SK-N-SH (cell line): ENCODE data around the gene PERCC1. TPM values are rescaled to one million over a fixed set of nuclear protein-coding genes. Genes with fewer than 3 reads are reported as not detected.

Experiments used
- CTCF ChIA-PET: fragments of 300-600, 350-600 bp; formaldehyde crosslinking; extraction: SDS; loops from one replicate; lab custom pipeline; 2021; lab: Yijun Ruan, JAX
- POLR2A ChIA-PET: fragments of 350-600 bp; sonication (Branson Sonifier 250); formaldehyde crosslinking; extraction: SDS; loops from one replicate; lab custom pipeline; 2020; ENCODE audit warnings: antibody characterized with exemption, inconsistent platforms; lab: Yijun Ruan, JAX
- DNase-seq: peaks from one replicate; pipeline ENCODE4 v3.0.0; 2012
- H2AFZ ChIP-seq: fragments of 200-600 bp; sonication (generic); 2 replicates; pipeline ENCODE4 v1.8.1; 2016; ENCODE audit warnings: antibody characterized with exemption, mild to moderate bottlenecking, low read depth
- H3F3A ChIP-seq: fragments of 200-600 bp; sonication (generic); replicated peaks from 2 replicates; pipeline ENCODE3; 2016; ENCODE audit warnings: antibody characterized with exemption, mild to moderate bottlenecking; ENCODE audit not compliant: insufficient read depth
- H3K27ac ChIP-seq, 2 experiments: fragments of 200-500 bp in 1 of 2; fragments of 200-600 bp in 1 of 2; sonication (Bioruptor generic) in 1 of 2; sonication (generic), shearing (Covaris generic) in 1 of 2; 2 replicates each; pipeline versions ENCODE4 v1.5.1 to v1.6.1; 2014 to 2016; ENCODE audit warnings: low read depth in 2 of 2, inconsistent platforms in 1 of 2, low read length in 1 of 2, mild to moderate bottlenecking in 1 of 2, mixed read lengths in 1 of 2
- H3K27me3 ChIP-seq: fragments of 200-600 bp; sonication (generic), shearing (Covaris generic); 2 replicates; pipeline ENCODE4 v1.6.1; 2016; ENCODE audit warnings: mixed run types; ENCODE audit not compliant: insufficient read depth
- H3K36me3 ChIP-seq, 2 experiments: fragments of 200-500 bp in 1 of 2; fragments of 200-600 bp in 1 of 2; sonication (Bioruptor generic) in 1 of 2; sonication (generic) in 1 of 2; replicated peaks in 1 of 2; 2 replicates each; pipeline versions ENCODE3 to v1.5.1; 2014 to 2016; ENCODE audit warnings: low read length in 1 of 2, mild to moderate bottlenecking in 1 of 2; ENCODE audit not compliant: insufficient read depth in 2 of 2, control insufficient read depth in 1 of 2
- H3K4me1 ChIP-seq, 2 experiments: fragments of 200-500 bp in 1 of 2; fragments of 200-600 bp in 1 of 2; sonication (Bioruptor generic) in 1 of 2; sonication (generic), shearing (Covaris generic) in 1 of 2; 2 replicates each; pipeline versions ENCODE4 v1.5.1 to v1.6.1; 2014 to 2016; ENCODE audit warnings: low read depth in 1 of 2, low read length in 1 of 2, mixed run types in 1 of 2; ENCODE audit not compliant: insufficient read depth in 2 of 2, control insufficient read depth in 1 of 2
- H3K4me2 ChIP-seq: fragments of 200-600 bp; sonication (generic), shearing (Covaris generic); 2 replicates; pipeline ENCODE4 v1.6.1; 2017; ENCODE audit warnings: mixed run types
- H3K4me3 ChIP-seq, 2 experiments: fragments of 200-500 bp in 1 of 2; fragments of 200-600 bp in 1 of 2; sonication (Bioruptor generic) in 1 of 2; sonication (generic), shearing (Covaris generic) in 1 of 2; 2 replicates each; pipeline versions ENCODE4 v1.5.1 to v1.8.1; 2014 to 2016; ENCODE audit warnings: low read depth in 2 of 2, inconsistent platforms in 1 of 2, low read length in 1 of 2, mild to moderate bottlenecking in 1 of 2, mixed read lengths in 1 of 2, moderate library complexity in 1 of 2
- H3K79me2 ChIP-seq: fragments of 200-600 bp; sonication (generic); 2 replicates; pipeline ENCODE4 v1.8.1; 2017; ENCODE audit warnings: mild to moderate bottlenecking; ENCODE audit not compliant: insufficient read depth
- H3K9ac ChIP-seq: fragments of 200-600 bp; sonication (generic); 2 replicates; pipeline ENCODE4 v1.6.1; 2017; ENCODE audit warnings: mixed run types
- H3K9me2 ChIP-seq: fragments of 200-600 bp; sonication (generic); 2 replicates; pipeline ENCODE4 v1.6.1; 2017; ENCODE audit warnings: mixed run types
- H3K9me3 ChIP-seq: fragments of 200-600 bp; sonication (generic); 2 replicates; pipeline ENCODE4 v1.6.1; 2017; ENCODE audit warnings: mixed run types, mild to moderate bottlenecking, moderate library complexity
- H4K20me1 ChIP-seq: fragments of 200-600 bp; sonication (generic); 2 replicates; pipeline ENCODE4 v1.6.1; 2017; ENCODE audit warnings: mild to moderate bottlenecking, mixed run types; ENCODE audit not compliant: insufficient read depth
- ELF1 ChIP-seq: IDR thresholded peaks from 2 replicates; pipeline ENCODE4 v1.4.0; 2012
- FOXJ3 ChIP-seq: sonication (generic); formaldehyde crosslinking; IDR thresholded peaks from 2 replicates; pipeline ENCODE4 v1.5.1; 2020; ENCODE audit warnings: mild to moderate bottlenecking, missing genetic modification reagents
- GATA2 ChIP-seq: sonication (generic); formaldehyde crosslinking; IDR thresholded peaks from 2 replicates; pipeline ENCODE4 v1.5.0; 2020; ENCODE audit warnings: mild to moderate bottlenecking, missing genetic modification reagents
- IRF3 ChIP-seq: fragments of 150-350 bp; IDR thresholded peaks from 2 replicates; pipeline ENCODE4 v1.6.1; 2016; ENCODE audit warnings: mild to moderate bottlenecking, low read depth, low read length
- MAX ChIP-seq: IDR thresholded peaks from 2 replicates; pipeline ENCODE4 v1.4.0; 2012; ENCODE audit warnings: low read depth
- MXI1 ChIP-seq: IDR thresholded peaks from 2 replicates; pipeline ENCODE4 v1.6.1; 2012; ENCODE audit warnings: mild to moderate bottlenecking, low read depth, low read length, improper control_type of control experiment
- NRF1 ChIP-seq: IDR thresholded peaks from 2 replicates; pipeline ENCODE4 v1.6.1; 2012; ENCODE audit warnings: low read depth, mild to moderate bottlenecking, low read length
- POLR2AphosphoS5 ChIP-seq: IDR thresholded peaks from 2 replicates; pipeline ENCODE4 v1.6.1; 2012; ENCODE audit warnings: low read depth, low read length
- RCOR1 ChIP-seq: fragments of 150-350 bp; IDR thresholded peaks from 2 replicates; pipeline ENCODE4 v1.6.1; 2017; ENCODE audit warnings: antibody characterized with exemption, low read length
- REST ChIP-seq: IDR thresholded peaks from 2 replicates; pipeline ENCODE4 v1.6.1; 2012; ENCODE audit warnings: mild to moderate bottlenecking, low read depth, low read length, moderate library complexity
- SIN3A ChIP-seq: IDR thresholded peaks from 2 replicates; pipeline ENCODE4 v1.6.1; 2012; ENCODE audit warnings: low read depth, mild to moderate bottlenecking, low read length, moderate library complexity, borderline replicate concordance
- TAF1 ChIP-seq: IDR thresholded peaks from 2 replicates; pipeline ENCODE4 v1.6.1; 2012; ENCODE audit warnings: low read depth, mild to moderate bottlenecking, low read length, moderate library complexity, borderline replicate concordance
- USF1 ChIP-seq: IDR thresholded peaks from 2 replicates; pipeline ENCODE4 v1.4.0; 2012; ENCODE audit warnings: low read depth, borderline replicate concordance
- USF2 ChIP-seq: fragments of 150-350 bp; IDR thresholded peaks from 2 replicates; pipeline ENCODE4 v1.6.1; 2017; ENCODE audit warnings: antibody characterized with exemption, low read length, low read depth, borderline replicate concordance
- YY1 ChIP-seq: IDR thresholded peaks from 2 replicates; pipeline ENCODE4 v1.4.0; 2012; ENCODE audit warnings: low read depth, mild to moderate bottlenecking
- WGBS: methylation state at CpG from one replicate; pipeline ENCODE4 v1.1.6; 2017; ENCODE audit warnings: low lambda C conversion rate; 5-methylcytosine and 5-hydroxymethylcytosine counted together
- polyA plus RNA-seq, 3 experiments: library from polyadenylated mRNA; depleted of rRNA; stranded (reverse); fragments of >200 nt; gene quantifications; 2 replicates each; pipeline ENCODE4 v1.2.3, GENCODE V29; 2012

PERCC1 gene
- polyA plus RNA-seq, 1 of the 3 experiments (the other 2 are of a cell fraction) = not detected

GRCh38 chr16:1474796-1475551 lies 44.1 kb downstream of the PERCC1 start, which contains the start of gene CLCN7:
Gene CLCN7, minus strand, starts transcription at chr16:1475028. Its CDS starts 54 bp downstream, at chr16:1474974.
- H3F3A ChIP-seq = peaks cover 2% of the 10 kb centered on the region
- H2AFZ ChIP-seq = peak within 1 kb of the TSS; percentile 77
- H3K9me3 ChIP-seq = no peaks in the 10 kb centered on the region
- H3K36me3 ChIP-seq = no peaks in the 10 kb centered on the region
- POLR2A ChIA-PET = interaction anchor here (0.6 to 1.2 kb wide), 3 partner anchors 54 to 681 kb away, joined by 3 to 5 read pairs (median 3); partner anchors contain the start of genes TRAF7 and UQCC4
- CTCF ChIA-PET = interaction anchor here (1.4 kb wide), 1 partner anchor 19 kb away, joined by 3 read pairs; no protein-coding TSS in a partner anchor
- H3K27me3 ChIP-seq = no peaks in the 10 kb centered on the region
- H3K4me3 ChIP-seq = peak within 1 kb of the TSS; percentile 72 to 75
- H3K79me2 ChIP-seq = peaks cover 51% of the 10 kb centered on the region
- peak; percentile 99 for DNase-seq
- H3K9me2 ChIP-seq = no peaks in the 10 kb centered on the region
- peak within 1 kb of the TSS; percentile 42 to 77; a peak in 3 of 4 replicates for H3K27ac ChIP-seq
- H3K9ac ChIP-seq = peak within 1 kb of the TSS; percentile 93
- H3K4me2 ChIP-seq = peak within 1 kb of the TSS; percentile 88
- TF ChIP-seq IRF3 = no peak
- 0 out of 2 replicates have a peak, but pooled peaks have one; percentile 15 for TF ChIP-seq YY1
- peak; percentile 91 for TF ChIP-seq POLR2AphosphoS5
- TF ChIP-seq MAX = peak; percentile 95
- TF ChIP-seq TAF1 = peak; percentile 75; the same call in 1 of the 2 replicates
- TF ChIP-seq GATA2 = no peak
- TF ChIP-seq FOXJ3 = no peak
- no peak for TF ChIP-seq NRF1
- peak; percentile 80 for TF ChIP-seq MXI1
- peak; percentile 51; the same call in 1 of the 2 replicates for TF ChIP-seq ELF1
- TF ChIP-seq RCOR1 = peak; percentile 73
- peak; percentile 64 for TF ChIP-seq SIN3A
- TF ChIP-seq REST = peak; percentile 14; the same call in 1 of the 2 replicates
- TF ChIP-seq USF2 = peak; percentile 99
- TF ChIP-seq USF1 = peak; percentile 99
- H4K20me1 ChIP-seq = no peaks in the 10 kb centered on the region
- WGBS = 5% methylated on average over 36 of the region's 99 CpGs
- H3K4me1 ChIP-seq = peaks cover 5 to 11% of the 10 kb centered on the region in 2 experiments; a peak in 2 of 4 replicates
